GM10248 (cell line): ENCODE data around the gene C9orf152.

Experiments
- CTCF ChIA-PET: fragments of 300-600 bp; sonication (Branson Sonifier 250); formaldehyde crosslinking; extraction: SDS; loops from one replicate; lab custom pipeline; 2021; ENCODE audit warnings: antibody characterized with exemption; lab: Yijun Ruan, JAX
- POLR2A ChIA-PET: fragments of 350-650 bp; sonication (Branson Sonifier 250); formaldehyde crosslinking; extraction: SDS; loops from one replicate; lab custom pipeline; 2020; ENCODE audit warnings: antibody characterized with exemption; lab: Yijun Ruan, JAX
- DNase-seq: peaks from one replicate; pipeline ENCODE4 v3.0.0; 2012; ENCODE audit errors: extremely low spot score
- TF ChIP-seq, protein P1 (sequence below): IDR thresholded peaks from 2 replicates; pipeline ENCODE4 v1.5.1; 2012; ENCODE audit warnings: mild to moderate bottlenecking, low read depth; ENCODE audit errors: extremely low read depth, missing control alignments, control extremely low read depth

C9orf152 gene

DNA sequence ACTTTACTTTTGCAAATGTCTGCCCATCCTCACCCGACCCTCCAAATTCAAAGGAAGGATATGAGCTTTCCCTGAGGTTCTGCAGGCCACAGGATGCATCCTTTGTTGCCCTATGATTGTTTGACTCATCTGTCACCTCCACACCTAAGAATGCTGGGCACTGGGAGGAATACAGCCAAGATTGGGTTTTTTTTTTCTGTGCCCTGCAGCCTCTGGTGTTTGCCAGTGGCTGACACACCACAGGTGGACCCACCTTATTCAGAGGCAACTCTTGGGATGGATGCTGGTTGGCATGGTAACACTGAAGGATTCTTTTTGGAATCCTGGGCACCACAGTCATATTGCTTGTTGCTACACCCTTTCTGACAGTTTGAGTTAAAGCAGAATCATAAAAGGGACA is 29.7 kb downstream of the C9orf152 start:
- TF ChIP-seq, protein P1, sequence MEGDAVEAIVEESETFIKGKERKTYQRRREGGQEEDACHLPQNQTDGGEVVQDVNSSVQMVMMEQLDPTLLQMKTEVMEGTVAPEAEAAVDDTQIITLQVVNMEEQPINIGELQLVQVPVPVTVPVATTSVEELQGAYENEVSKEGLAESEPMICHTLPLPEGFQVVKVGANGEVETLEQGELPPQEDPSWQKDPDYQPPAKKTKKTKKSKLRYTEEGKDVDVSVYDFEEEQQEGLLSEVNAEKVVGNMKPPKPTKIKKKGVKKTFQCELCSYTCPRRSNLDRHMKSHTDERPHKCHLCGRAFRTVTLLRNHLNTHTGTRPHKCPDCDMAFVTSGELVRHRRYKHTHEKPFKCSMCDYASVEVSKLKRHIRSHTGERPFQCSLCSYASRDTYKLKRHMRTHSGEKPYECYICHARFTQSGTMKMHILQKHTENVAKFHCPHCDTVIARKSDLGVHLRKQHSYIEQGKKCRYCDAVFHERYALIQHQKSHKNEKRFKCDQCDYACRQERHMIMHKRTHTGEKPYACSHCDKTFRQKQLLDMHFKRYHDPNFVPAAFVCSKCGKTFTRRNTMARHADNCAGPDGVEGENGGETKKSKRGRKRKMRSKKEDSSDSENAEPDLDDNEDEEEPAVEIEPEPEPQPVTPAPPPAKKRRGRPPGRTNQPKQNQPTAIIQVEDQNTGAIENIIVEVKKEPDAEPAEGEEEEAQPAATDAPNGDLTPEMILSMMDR, result no peak
- ChIA-PET POLR2A (no interaction called here), CTCF (interaction anchor here (0.6 to 1.5 kb wide), 3 partner anchors 9 to 20 kb away, joined by 3 to 5 read pairs (median 4); no protein-coding TSS in a partner anchor)
- DNase-seq, result no peak

DNA sequence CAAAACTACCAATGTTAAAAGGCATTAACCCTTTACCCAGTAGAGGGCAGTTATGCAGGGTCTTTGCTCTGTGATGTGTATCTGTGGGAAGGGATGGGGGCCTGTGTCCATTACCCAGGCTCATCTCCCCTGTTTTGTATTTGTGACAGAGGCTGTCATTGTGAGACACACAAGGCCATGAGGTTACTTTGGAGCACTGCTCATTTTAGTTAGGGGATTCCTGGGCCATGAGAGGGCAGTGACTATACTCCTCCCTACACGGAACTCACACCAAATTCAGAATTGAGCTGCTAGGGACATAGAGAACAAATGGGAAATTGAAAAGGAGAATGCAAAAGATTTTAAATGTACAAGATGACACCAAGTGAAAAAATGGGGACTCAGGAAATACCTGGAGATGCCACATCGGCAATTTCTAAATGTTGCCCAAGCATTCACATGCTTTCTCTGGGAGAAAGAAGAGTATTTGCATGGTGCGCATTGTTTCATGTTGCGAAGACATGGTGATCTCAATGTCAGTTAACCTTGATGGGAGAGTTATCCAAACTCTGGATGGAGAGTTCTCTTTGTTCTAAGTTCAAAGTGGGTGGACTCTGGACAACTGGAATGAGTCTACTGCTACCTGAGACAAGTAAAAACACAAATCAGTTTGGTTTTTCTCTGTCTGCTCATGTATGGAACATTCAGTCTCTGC is 32.5 kb downstream of the C9orf152 start:
- CTCF ChIA-PET, result interaction anchor here (1.6 kb wide), 1 partner anchor 10 kb away, joined by 3 read pairs; no protein-coding TSS in a partner anchor
- no peak for DNase-seq
- TF ChIP-seq, protein P1, result no peak
- POLR2A ChIA-PET, result no interaction called here

DNA sequence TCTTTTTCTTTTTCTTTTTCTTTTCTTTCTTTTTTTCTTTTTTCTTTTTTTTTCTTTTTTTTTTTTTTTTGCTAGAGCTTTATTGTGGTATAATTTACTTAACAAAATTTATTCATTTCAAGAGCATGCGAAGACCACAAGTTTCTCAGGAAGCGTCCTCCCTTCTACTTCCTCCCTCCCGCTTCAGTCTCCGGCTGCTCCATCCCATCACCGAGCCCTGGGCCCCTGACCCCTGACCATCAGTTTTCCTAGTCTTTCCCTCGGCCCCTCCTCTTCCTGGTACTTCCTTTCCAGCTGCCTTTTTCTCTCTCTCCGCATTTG is 34.7 kb downstream of the C9orf152 start:
- no peak for DNase-seq
- CTCF ChIA-PET, result interaction anchor here (0.9 to 2.1 kb wide), 4 partner anchors 10 to 71 kb away, joined by 3 to 13 read pairs (median 3); no protein-coding TSS in a partner anchor
- TF ChIP-seq, protein P1, result no peak
- POLR2A ChIA-PET, result interaction anchor here (0.6 kb wide), 1 partner anchor 24 kb away, joined by 3 read pairs; no protein-coding TSS in a partner anchor

DNA sequence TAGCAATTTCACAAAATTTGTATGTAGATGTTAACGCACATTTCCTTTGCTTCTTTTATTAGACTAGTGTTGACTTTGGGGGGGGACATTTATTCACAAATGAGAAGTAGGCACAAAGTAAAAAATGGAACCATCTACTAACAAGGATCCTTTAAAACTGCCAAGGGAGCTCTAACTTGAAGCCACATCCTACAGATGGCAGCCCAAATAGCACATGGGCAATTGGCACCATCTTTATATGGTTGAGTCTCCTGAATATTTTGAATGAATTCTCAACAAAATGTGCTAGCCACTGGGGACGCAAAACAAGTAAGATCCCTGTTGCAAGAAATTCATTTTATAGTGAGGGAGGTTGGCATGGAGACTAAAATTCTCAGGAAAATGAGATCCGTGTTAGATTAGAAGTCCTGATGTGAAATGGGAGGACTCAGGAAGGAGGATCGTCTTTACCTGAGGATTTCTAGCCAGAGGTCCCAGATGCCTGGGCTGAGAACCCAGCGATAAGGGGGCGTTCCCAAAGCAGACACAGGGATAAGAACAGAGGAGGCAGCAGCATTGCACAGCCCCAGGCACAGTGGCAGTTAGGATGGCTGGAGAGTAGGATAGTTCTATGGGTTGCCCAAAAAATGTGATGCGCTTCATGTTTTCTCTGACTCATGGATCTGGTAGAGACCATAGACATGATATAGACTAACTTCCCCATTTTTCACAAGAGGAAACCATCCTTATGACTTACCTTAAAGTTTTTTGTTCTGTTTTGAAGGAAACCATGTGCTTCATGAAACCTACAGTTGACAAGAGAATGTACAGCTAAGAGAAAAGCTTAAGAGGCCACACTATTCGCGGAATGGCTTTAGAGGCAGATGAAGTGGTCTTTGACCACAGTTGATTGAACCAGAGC is 37.4 kb downstream of the C9orf152 start:
- TF ChIP-seq, protein P1, result no peak
- CTCF ChIA-PET, result interaction anchor here (0.9 to 1.1 kb wide), 3 partner anchors 16 to 289 kb away, joined by 3 to 4 read pairs (median 3); no protein-coding TSS in a partner anchor
- no peak for DNase-seq
- POLR2A ChIA-PET, result no interaction called here

DNA sequence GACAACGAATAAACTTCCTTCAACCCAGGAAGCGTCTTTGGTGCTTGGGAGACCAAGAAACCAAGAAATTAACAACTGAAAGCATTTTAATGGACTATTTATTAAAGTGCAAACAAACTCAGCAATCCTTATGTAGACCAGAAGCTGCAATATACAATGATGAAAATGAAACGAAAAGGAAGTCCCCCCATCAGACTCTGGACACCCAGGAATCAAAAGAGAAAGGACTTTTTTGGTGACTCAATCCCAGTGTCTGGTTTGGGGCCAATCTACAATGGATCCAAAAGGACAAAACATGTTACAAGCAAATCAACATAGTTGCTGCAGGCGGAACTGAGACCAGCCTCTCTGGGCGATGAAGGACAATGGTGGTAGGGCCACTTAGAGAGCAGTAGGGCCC is 39.5 kb downstream of the C9orf152 start:
- DNase-seq, result no peak
- TF ChIP-seq, protein P1, result no peak
- ChIA-PET CTCF (no interaction called here), POLR2A (no interaction called here)

DNA sequence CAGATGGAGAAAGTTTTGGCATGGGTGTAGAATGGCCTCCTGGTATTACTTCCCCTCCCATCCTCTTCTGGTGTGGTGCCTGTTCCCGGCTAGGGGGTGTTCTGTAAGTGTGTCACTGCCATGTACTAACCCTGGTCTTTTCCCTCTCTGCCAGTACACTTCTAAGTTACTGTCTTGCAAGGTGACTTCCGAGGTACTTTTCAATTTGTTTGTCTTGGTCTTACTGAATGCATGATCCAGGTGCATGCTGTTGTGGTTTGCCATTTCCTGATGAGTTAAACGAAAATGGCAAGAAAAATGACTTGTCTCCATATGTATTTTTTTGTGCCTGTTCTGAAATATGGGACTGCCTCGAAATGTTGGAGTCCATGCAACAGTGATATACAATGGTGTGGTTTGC is 46.0 kb downstream of the C9orf152 start:
- TF ChIP-seq, protein P1, result no peak
- POLR2A ChIA-PET, result no interaction called here
- no peak for DNase-seq
- CTCF ChIA-PET, result no interaction called here
